Lower lobe of right lung (tissue), 2 donors: Measurements from ENCODE around the gene ATRNL1. TPM values are rescaled to one million over a fixed set of nuclear protein-coding genes. Genes with fewer than 3 reads are reported as not detected.
"Not testable (repeated sequence)": the region's sequence is repeated elsewhere in the genome, so short reads cannot be mapped to it uniquely, and the experiment has no call there.

Experiments
- ATAC-seq, 2 donors: fragments of 200-7000 bp; cut with Tn5 transposase; one replicate each; pipeline ENCODE4 v1.9.1; 2020 to 2022; ENCODE audit warnings: mild to moderate bottlenecking in 2 of 2, moderate library complexity in 2 of 2
- DNase-seq: peaks from one replicate; pipeline ENCODE4 v3.0.0-alpha.2; 2020
- H3K27ac ChIP-seq: fragments of 200-600 bp; one replicate; pipeline ENCODE4 v1.8.0; 2022
- H3K27me3 ChIP-seq: fragments of 200-600 bp; one replicate; pipeline ENCODE4 v1.8.0; 2022; ENCODE audit warnings: low read depth
- H3K36me3 ChIP-seq: fragments of 200-600 bp; one replicate; pipeline ENCODE4 v1.8.0; 2022; ENCODE audit warnings: mild to moderate bottlenecking
- H3K4me1 ChIP-seq: fragments of 200-600 bp; one replicate; pipeline ENCODE4 v1.8.0; 2022
- H3K4me3 ChIP-seq: fragments of 200-600 bp; one replicate; pipeline ENCODE4 v1.8.0; 2022; ENCODE audit warnings: mild to moderate bottlenecking
- H3K9me3 ChIP-seq: fragments of 200-600 bp; one replicate; pipeline ENCODE4 v1.8.0; 2022
- intact Hi-C: fragments of 100-400 bp; cut with DNase I; formaldehyde crosslinking; loops from one replicate; pipeline ENCODE4 v1.11.0; 2022
- total RNA-seq: library from RNA; stranded (reverse); fragmentation: NEBNext Ultra II Directional; extraction: Animal tissue kit (Norgen Biotek cat#: 25700); gene quantifications from one replicate; pipeline ENCODE4 v1.2.1, GENCODE V29; 2021
- TF ChIP-seq, protein P1 (sequence below): fragments of 200-600 bp; IDR thresholded peaks from one replicate; pipeline ENCODE4 v1.8.0; 2022; ENCODE audit warnings: antibody characterized with exemption, mild to moderate bottlenecking
- donor health status: DM: no; HTN: yes; CAD: no; lungs with severe emphysema.

Gene ATRNL1
- total RNA-seq, 1 donor from 2014 or later, result 0.92 TPM

- DNase-seq (no peak), ATAC-seq (no peak)
- intact Hi-C loops, result no loop called here
- no peaks in the 10 kb centered on the region for H3K36me3 ChIP-seq
- H3K4me3 ChIP-seq, result no peak overlapping the region
- H3K4me1 ChIP-seq, result no peaks in the 10 kb centered on the region
- no peaks in the 10 kb centered on the region for H3K27me3 ChIP-seq
- TF ChIP-seq, protein P1, sequence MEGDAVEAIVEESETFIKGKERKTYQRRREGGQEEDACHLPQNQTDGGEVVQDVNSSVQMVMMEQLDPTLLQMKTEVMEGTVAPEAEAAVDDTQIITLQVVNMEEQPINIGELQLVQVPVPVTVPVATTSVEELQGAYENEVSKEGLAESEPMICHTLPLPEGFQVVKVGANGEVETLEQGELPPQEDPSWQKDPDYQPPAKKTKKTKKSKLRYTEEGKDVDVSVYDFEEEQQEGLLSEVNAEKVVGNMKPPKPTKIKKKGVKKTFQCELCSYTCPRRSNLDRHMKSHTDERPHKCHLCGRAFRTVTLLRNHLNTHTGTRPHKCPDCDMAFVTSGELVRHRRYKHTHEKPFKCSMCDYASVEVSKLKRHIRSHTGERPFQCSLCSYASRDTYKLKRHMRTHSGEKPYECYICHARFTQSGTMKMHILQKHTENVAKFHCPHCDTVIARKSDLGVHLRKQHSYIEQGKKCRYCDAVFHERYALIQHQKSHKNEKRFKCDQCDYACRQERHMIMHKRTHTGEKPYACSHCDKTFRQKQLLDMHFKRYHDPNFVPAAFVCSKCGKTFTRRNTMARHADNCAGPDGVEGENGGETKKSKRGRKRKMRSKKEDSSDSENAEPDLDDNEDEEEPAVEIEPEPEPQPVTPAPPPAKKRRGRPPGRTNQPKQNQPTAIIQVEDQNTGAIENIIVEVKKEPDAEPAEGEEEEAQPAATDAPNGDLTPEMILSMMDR, result no peak
- H3K9me3 ChIP-seq, result no peaks in the 10 kb centered on the region
- no peak overlapping the region for H3K27ac ChIP-seq
Measured at GRCh38 chr10:115379064-115379463, 285.9 kb downstream of the ATRNL1 start.

- no peak overlapping the region for H3K4me3 ChIP-seq
- H3K36me3 ChIP-seq, result no peaks in the 10 kb centered on the region
- H3K4me1 ChIP-seq, result no peaks in the 10 kb centered on the region
- intact Hi-C loops, result no loop called here
- DNase-seq (no peak), ATAC-seq (no peak)
- TF ChIP-seq, protein P1, result no peak
- H3K27ac ChIP-seq, result no peak overlapping the region
- no peaks in the 10 kb centered on the region for H3K27me3 ChIP-seq
- no peaks in the 10 kb centered on the region for H3K9me3 ChIP-seq
Measured at GRCh38 chr10:115384665-115385064, 291.5 kb downstream of the ATRNL1 start.

DNA sequence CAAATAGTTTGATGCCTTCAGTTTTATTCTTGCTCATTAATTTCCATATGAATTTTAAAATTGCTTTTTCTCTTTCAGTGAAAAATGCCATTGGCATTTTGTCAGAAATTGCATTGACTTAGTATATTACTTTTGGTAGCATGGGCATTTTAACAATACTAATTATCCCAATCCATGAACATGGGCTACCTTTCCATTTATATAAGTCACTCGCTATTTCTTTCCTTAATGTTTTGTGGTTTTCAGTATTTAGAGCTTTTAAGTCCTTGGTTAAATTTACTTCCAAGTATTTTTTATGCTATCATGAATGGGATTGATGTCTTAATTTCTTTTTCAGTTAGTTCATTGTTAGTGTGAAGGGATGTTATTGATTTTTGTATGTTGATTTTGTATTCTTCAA, 297.4 kb downstream of the ATRNL1 start:
- intact Hi-C loops, result no loop called here
- TF ChIP-seq, protein P1, result no peak
- Histone ChIP-seq H3K4me1 (no peaks in the 10 kb centered on the region), H3K27ac (no peak overlapping the region), H3K36me3 (no peaks in the 10 kb centered on the region), H3K4me3 (no peak overlapping the region), H3K9me3 (no peaks in the 10 kb centered on the region), H3K27me3 (no peaks in the 10 kb centered on the region)
- DNase-seq, result no peak
- ATAC-seq, result no peak

GRCh38 chr10:115398026-115398425, 304.9 kb downstream of the ATRNL1 start:
- Histone ChIP-seq H3K4me1 (no peaks in the 10 kb centered on the region), H3K9me3 (no peaks in the 10 kb centered on the region), H3K27ac (no peak overlapping the region), H3K36me3 (no peaks in the 10 kb centered on the region), H3K27me3 (no peaks in the 10 kb centered on the region), H3K4me3 (no peak overlapping the region)
- TF ChIP-seq, protein P1, result no peak
- ATAC-seq (no peak), DNase-seq (no peak)
- intact Hi-C loops, result no loop called here

DNA sequence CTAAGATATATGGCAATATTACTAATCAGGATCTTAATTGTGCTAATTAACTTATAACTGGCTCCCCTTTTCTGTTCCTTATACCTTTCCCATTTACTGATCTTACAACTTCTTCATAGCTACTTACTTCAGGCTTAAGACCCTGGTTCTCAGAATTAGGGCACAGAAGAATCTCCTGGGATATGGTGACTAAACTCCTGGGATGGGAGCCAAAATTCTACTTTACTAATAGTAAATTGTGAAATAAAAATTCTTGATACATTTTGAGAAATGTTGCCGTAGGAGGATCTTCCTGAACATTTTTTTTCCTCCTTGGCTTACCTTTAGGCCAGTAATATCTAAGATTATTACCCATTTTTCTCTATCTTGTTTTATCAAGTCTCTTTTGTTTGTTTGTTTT, 309.5 kb downstream of the ATRNL1 start:
- DNase-seq (no peak), ATAC-seq (no peak)
- H3K4me1 ChIP-seq, result no peaks in the 10 kb centered on the region
- TF ChIP-seq, protein P1, result no peak
- H3K27me3 ChIP-seq, result no peaks in the 10 kb centered on the region
- intact Hi-C loops, result no loop called here
- H3K9me3 ChIP-seq, result no peaks in the 10 kb centered on the region
- no peak overlapping the region for H3K4me3 ChIP-seq
- no peaks in the 10 kb centered on the region for H3K36me3 ChIP-seq
- no peak overlapping the region for H3K27ac ChIP-seq

- DNase-seq, H3K4me1 ChIP-seq, H3K36me3 ChIP-seq, H3K27me3 ChIP-seq, intact Hi-C loops, H3K4me3 ChIP-seq, H3K27ac ChIP-seq, ATAC-seq: not testable (repeated sequence)
- H3K9me3 ChIP-seq, result peaks cover 16% of the 10 kb centered on the region
Measured at GRCh38 chr10:115405838-115406237, 312.7 kb downstream of the ATRNL1 start.
